Hepatocyte (in vitro differentiated cells): ENCODE measurements around the gene SCT. TPM values are rescaled to one million over a fixed set of nuclear protein-coding genes. Genes with fewer than 3 reads are reported as not detected.
A peak's percentile ranks its signal among the peaks of the same experiment; 100 is the strongest.
"Not testable (repeated sequence)": the region's sequence is repeated elsewhere in the genome, so short reads cannot be mapped to it uniquely, and the experiment has no call there.

Experiments
- DNase-seq: peaks from one replicate; pipeline ENCODE4 v3.0.0-alpha.2; 2016; ENCODE audit warnings: low spot score
- H2AFZ ChIP-seq: fragments of 200-600 bp; sonication (generic); 2 replicates; pipeline ENCODE4 v1.6.0; 2016; ENCODE audit warnings: antibody characterized with exemption, mild to moderate bottlenecking
- H3K27ac ChIP-seq: fragments of 200-600 bp; sonication (generic); 2 replicates; pipeline ENCODE4 v1.5.1; 2016; ENCODE audit warnings: mild to moderate bottlenecking
- H3K27me3 ChIP-seq: fragments of 200-600 bp; sonication (generic); 2 replicates; pipeline ENCODE4 v1.6.1; 2016
- H3K36me3 ChIP-seq: fragments of 200-600 bp; sonication (generic); replicated peaks from 2 replicates; pipeline ENCODE4 v1.5.1; 2016; ENCODE audit warnings: low read depth; ENCODE audit not compliant: insufficient read depth
- H3K4me1 ChIP-seq: fragments of 200-600 bp; sonication (generic); 2 replicates; pipeline ENCODE4 v1.5.1; 2016; ENCODE audit warnings: mild to moderate bottlenecking, moderate library complexity; ENCODE audit not compliant: insufficient read depth
- H3K4me2 ChIP-seq: fragments of 200-600 bp; sonication (generic); 2 replicates; pipeline ENCODE4 v1.6.0; 2016
- H3K4me3 ChIP-seq: fragments of 200-600 bp; sonication (generic); 2 replicates; pipeline ENCODE4 v1.5.1; 2016; ENCODE audit warnings: mild to moderate bottlenecking
- H3K79me2 ChIP-seq: fragments of 200-600 bp; sonication (generic); 2 replicates; pipeline ENCODE4 v1.6.0; 2017; ENCODE audit warnings: mild to moderate bottlenecking
- H3K9me2 ChIP-seq: fragments of 200-600 bp; sonication (generic); replicated peaks from 2 replicates; pipeline ENCODE4 v1.6.0; 2017; ENCODE audit warnings: mild to moderate bottlenecking; ENCODE audit not compliant: insufficient read depth
- H3K9me3 ChIP-seq: fragments of 200-600 bp; sonication (generic); 2 replicates; pipeline ENCODE4 v1.5.1; 2016; ENCODE audit warnings: low read depth, mild to moderate bottlenecking
- H4K20me1 ChIP-seq: fragments of 200-600 bp; sonication (generic); 2 replicates; pipeline ENCODE4 v1.6.0; 2016; ENCODE audit warnings: mild to moderate bottlenecking; ENCODE audit not compliant: insufficient read depth, poor library complexity, severe bottlenecking
- CTCF ChIP-seq: fragments of 200-600 bp; sonication (generic); IDR thresholded peaks from 2 replicates; pipeline ENCODE4 v1.5.1; 2016; ENCODE audit warnings: antibody characterized with exemption, mild to moderate bottlenecking; ENCODE audit not compliant: poor library complexity
- EZH2 ChIP-seq: fragments of 200-600 bp; sonication (generic); IDR thresholded peaks from 2 replicates; pipeline ENCODE4 v1.6.1; 2016; ENCODE audit warnings: antibody characterized with exemption, mild to moderate bottlenecking, borderline replicate concordance
- EZH2phosphoT487 ChIP-seq: fragments of 200-600 bp; sonication (generic); IDR thresholded peaks from one replicate; pipeline ENCODE4 v1.6.1; 2018; ENCODE audit warnings: antibody characterized with exemption, mild to moderate bottlenecking, low read depth, moderate library complexity; ENCODE audit not compliant: unreplicated experiment, severe bottlenecking
- WGBS: methylation state at CpG from one replicate; pipeline ENCODE4 v1.1.6; 2016; ENCODE audit warnings: low lambda C conversion rate; ENCODE audit errors: missing lambda C conversion rate; 5-methylcytosine and 5-hydroxymethylcytosine counted together
- polyA plus RNA-seq: library from polyadenylated mRNA; unstranded; fragments of >200 nt; fragmentation: Nextera tagmentation; extraction: Ambion mirVana; gene quantifications from 2 replicates; pipeline ENCODE4 v1.2.1, GENCODE V29; 2016
- total RNA-seq: library from RNA; depleted of rRNA; stranded (reverse); fragments of >200 nt; gene quantifications from 2 replicates; pipeline ENCODE4 v1.2.3, GENCODE V29; 2014

The SCT gene
- total and polyA plus RNA-seq, 2 experiments from 2014 or later, result 21.7 TPM; not detected in 1

- H3K9me3 ChIP-seq, result no peaks in the 10 kb centered on the region
- no peak overlapping the region for H2AFZ ChIP-seq
- TF ChIP-seq EZH2phosphoT487 (no peak), EZH2 (no peak), CTCF (no peak)
- no peak overlapping the region for H3K27ac ChIP-seq
- H4K20me1 ChIP-seq, result peaks cover 1% of the 10 kb centered on the region
- WGBS, result 98% methylated on average over 10 of the region's 10 CpGs
- H3K4me1 ChIP-seq, result peaks cover 6% of the 10 kb centered on the region
- H3K4me3 ChIP-seq, result no peak overlapping the region
- H3K4me2 ChIP-seq, result no peak overlapping the region
- no peaks in the 10 kb centered on the region for H3K9me2 ChIP-seq
- no peaks in the 10 kb centered on the region for H3K27me3 ChIP-seq
- no peaks in the 10 kb centered on the region for H3K79me2 ChIP-seq
- DNase-seq, result no peak
- no peaks in the 10 kb centered on the region for H3K36me3 ChIP-seq
Measured at GRCh38 chr11:650482-650881, 23.5 kb upstream of the SCT start.

GRCh38 chr11:647672-648158 is 20.7 kb upstream of the SCT start:
- not testable (repeated sequence) for H3K27ac ChIP-seq, H3K9me3 ChIP-seq, H3K9me2 ChIP-seq, H3K4me3 ChIP-seq, H3K36me3 ChIP-seq, H4K20me1 ChIP-seq, H3K79me2 ChIP-seq, H3K4me1 ChIP-seq, H2AFZ ChIP-seq, H3K4me2 ChIP-seq, H3K27me3 ChIP-seq
- peak; percentile 46 for DNase-seq
- WGBS, result 81% methylated on average over 9 of the region's 14 CpGs

- Histone ChIP-seq H4K20me1 (peaks cover 2% of the 10 kb centered on the region), H3K36me3 (no peaks in the 10 kb centered on the region), H3K27ac (no peak overlapping the region), H3K79me2 (no peaks in the 10 kb centered on the region), H3K9me2 (no peaks in the 10 kb centered on the region), H3K4me3 (no peak overlapping the region), H3K4me1 (no peaks in the 10 kb centered on the region), H3K9me3 (no peaks in the 10 kb centered on the region), H3K4me2 (no peak overlapping the region), H3K27me3 (no peaks in the 10 kb centered on the region), H2AFZ (no peak overlapping the region)
- TF ChIP-seq EZH2phosphoT487, result no peak
- no peak for TF ChIP-seq EZH2
- no peak for TF ChIP-seq CTCF
- no peak for DNase-seq
- WGBS, result 94% methylated on average over 14 of the region's 14 CpGs
Measured at GRCh38 chr11:646214-646613, 19.2 kb upstream of the SCT start.

GRCh38 chr11:645536-645935 is 18.6 kb upstream of the SCT start:
- Histone ChIP-seq H3K79me2 (no peaks in the 10 kb centered on the region), H3K9me2 (no peaks in the 10 kb centered on the region), H3K4me1 (no peaks in the 10 kb centered on the region), H2AFZ (no peak overlapping the region), H3K4me3 (no peak overlapping the region), H3K9me3 (no peaks in the 10 kb centered on the region), H3K27me3 (peaks cover 5% of the 10 kb centered on the region), H3K4me2 (no peak overlapping the region), H3K36me3 (no peaks in the 10 kb centered on the region), H4K20me1 (peaks cover 2% of the 10 kb centered on the region), H3K27ac (no peak overlapping the region)
- DNase-seq, result no peak
- WGBS, result 92% methylated on average over 16 of the region's 16 CpGs
- TF ChIP-seq EZH2phosphoT487 (no peak), CTCF (no peak), EZH2 (no peak)
